SU-DHL-6 (cell line): ENCODE results near the gene GPR176.

Source experiments
- H2AFZ ChIP-seq: fragments of 200-600 bp; sonication (generic); 2 replicates; pipeline ENCODE4 v1.6.1; 2014; ENCODE audit warnings: low read depth, mild to moderate bottlenecking, moderate library complexity, mixed read lengths, antibody characterized with exemption, low read length; ENCODE audit not compliant: severe bottlenecking
- H3F3A ChIP-seq: fragments of 200-600 bp; shearing (Covaris generic); 2 replicates; pipeline ENCODE4 v1.6.0; 2016; ENCODE audit warnings: antibody characterized with exemption, mild to moderate bottlenecking; ENCODE audit not compliant: insufficient read depth
- H3K27ac ChIP-seq: fragments of 200-600 bp; sonication (generic); 2 replicates; pipeline ENCODE4 v1.5.1; 2016; ENCODE audit warnings: low read depth, mild to moderate bottlenecking, low read length, moderate library complexity, mixed read lengths
- H3K27me3 ChIP-seq: fragments of 200-600 bp; sonication (generic), shearing (Covaris generic); 2 replicates; pipeline ENCODE4 v1.6.0; 2014; ENCODE audit warnings: mild to moderate bottlenecking, low read length
- H3K36me3 ChIP-seq: fragments of 200-600 bp; sonication (generic); 2 replicates; pipeline ENCODE4 v1.6.1; 2014; ENCODE audit warnings: mild to moderate bottlenecking, low read length, mixed read lengths
- H3K4me2 ChIP-seq: fragments of 300-600, 200-600 bp; shearing (Covaris generic), sonication (generic); 2 replicates; pipeline ENCODE4 v1.6.0; 2014; ENCODE audit warnings: low read length, low read depth, mild to moderate bottlenecking; ENCODE audit not compliant: poor library complexity, severe bottlenecking
- H3K4me3 ChIP-seq: fragments of 200-600 bp; sonication (generic); 2 replicates; pipeline ENCODE4 v1.5.1; 2014; ENCODE audit warnings: antibody characterized with exemption, low read length, mild to moderate bottlenecking, mixed read lengths; ENCODE audit not compliant: insufficient read depth, poor library complexity, severe bottlenecking
- H3K79me2 ChIP-seq: fragments of 200-600 bp; sonication (generic); 2 replicates; pipeline ENCODE4 v1.6.1; 2014; ENCODE audit warnings: mild to moderate bottlenecking, low read length, moderate library complexity; ENCODE audit not compliant: insufficient read depth
- H3K9ac ChIP-seq: fragments of 200-600 bp; sonication (generic); 2 replicates; pipeline ENCODE4 v1.7.0; 2014; ENCODE audit warnings: mild to moderate bottlenecking, low read length
- H3K9me2 ChIP-seq: fragments of 200-600 bp; sonication (generic); replicated peaks from 2 replicates; pipeline ENCODE4 v1.6.1; 2014; ENCODE audit warnings: low read length; ENCODE audit not compliant: insufficient read depth
- H3K9me3 ChIP-seq: fragments of 200-600 bp; sonication (generic); 2 replicates; pipeline ENCODE4 v1.6.1; 2014; ENCODE audit warnings: low read length, mixed read lengths; ENCODE audit not compliant: insufficient read depth
- H4K20me1 ChIP-seq: fragments of 200-600 bp; sonication (generic); 2 replicates; pipeline ENCODE4 v1.6.1; 2014; ENCODE audit warnings: low read depth, mild to moderate bottlenecking, antibody characterized with exemption, low read length, moderate library complexity, mixed read lengths
- CTCF ChIP-seq: fragments of 200-600 bp; sonication (generic); IDR thresholded peaks from one replicate; pipeline ENCODE4 v1.5.1; 2017; ENCODE audit warnings: antibody characterized with exemption, mild to moderate bottlenecking, low read length, moderate library complexity; ENCODE audit not compliant: insufficient read depth, poor library complexity, severe bottlenecking
- EZH2phosphoT487 ChIP-seq: fragments of 200-600 bp; sonication (generic), shearing (Covaris generic); conservative IDR thresholded peaks from 2 replicates; pipeline ENCODE4 v1.6.1; 2018; ENCODE audit warnings: mild to moderate bottlenecking, antibody characterized with exemption, low read length, moderate library complexity, mixed read lengths

The GPR176 gene

GRCh38 chr15:39888809-39889208, 31.3 kb downstream of the GPR176 start:
- H2AFZ ChIP-seq, result no peak overlapping the region
- H4K20me1 ChIP-seq, result no peaks in the 10 kb centered on the region
- H3K36me3 ChIP-seq, result no peaks in the 10 kb centered on the region
- no peaks in the 10 kb centered on the region for H3K9me3 ChIP-seq
- H3K27ac ChIP-seq, result no peak overlapping the region
- no peak overlapping the region for H3K4me3 ChIP-seq
- TF ChIP-seq EZH2phosphoT487 (no peak), CTCF (no peak)
- H3K9me2 ChIP-seq, result no peaks in the 10 kb centered on the region
- no peak overlapping the region for H3K9ac ChIP-seq
- H3K4me2 ChIP-seq, result no peak overlapping the region
- H3K79me2 ChIP-seq, result no peaks in the 10 kb centered on the region
- no peaks in the 10 kb centered on the region for H3F3A ChIP-seq
- H3K27me3 ChIP-seq, result no peaks in the 10 kb centered on the region

- no peaks in the 10 kb centered on the region for H3K9me3 ChIP-seq
- no peak overlapping the region for H3K27ac ChIP-seq
- H3K4me2 ChIP-seq, result no peak overlapping the region
- H3K9me2 ChIP-seq, result no peaks in the 10 kb centered on the region
- H4K20me1 ChIP-seq, result no peaks in the 10 kb centered on the region
- H3K9ac ChIP-seq, result no peak overlapping the region
- no peaks in the 10 kb centered on the region for H3K79me2 ChIP-seq
- no peak for TF ChIP-seq CTCF
- no peak for TF ChIP-seq EZH2phosphoT487
- H3F3A ChIP-seq, result no peaks in the 10 kb centered on the region
- no peak overlapping the region for H3K4me3 ChIP-seq
- H3K36me3 ChIP-seq, result no peaks in the 10 kb centered on the region
- no peaks in the 10 kb centered on the region for H3K27me3 ChIP-seq
- no peak overlapping the region for H2AFZ ChIP-seq
Observed at GRCh38 chr15:39888243-39888642, 31.8 kb downstream of the GPR176 start.

- H3K36me3 ChIP-seq, result no peaks in the 10 kb centered on the region
- no peak overlapping the region for H3K4me3 ChIP-seq
- H3K79me2 ChIP-seq, result no peaks in the 10 kb centered on the region
- H3K27me3 ChIP-seq, result no peaks in the 10 kb centered on the region
- no peaks in the 10 kb centered on the region for H3F3A ChIP-seq
- no peak overlapping the region for H2AFZ ChIP-seq
- H3K27ac ChIP-seq, result no peak overlapping the region
- H3K4me2 ChIP-seq, result no peak overlapping the region
- H4K20me1 ChIP-seq, result no peaks in the 10 kb centered on the region
- no peaks in the 10 kb centered on the region for H3K9me3 ChIP-seq
- H3K9ac ChIP-seq, result no peak overlapping the region
- TF ChIP-seq CTCF, result no peak
- H3K9me2 ChIP-seq, result no peaks in the 10 kb centered on the region
Observed at GRCh38 chr15:39887832-39888231, 32.2 kb downstream of the GPR176 start.

- no peak overlapping the region for H3K4me3 ChIP-seq
- no peaks in the 10 kb centered on the region for H3K36me3 ChIP-seq
- no peak overlapping the region for H3K9ac ChIP-seq
- H4K20me1 ChIP-seq, result no peaks in the 10 kb centered on the region
- no peaks in the 10 kb centered on the region for H3K9me2 ChIP-seq
- H3F3A ChIP-seq, result no peaks in the 10 kb centered on the region
- H2AFZ ChIP-seq, result no peak overlapping the region
- H3K79me2 ChIP-seq, result no peaks in the 10 kb centered on the region
- no peak overlapping the region for H3K4me2 ChIP-seq
- no peaks in the 10 kb centered on the region for H3K9me3 ChIP-seq
- H3K27me3 ChIP-seq, result no peaks in the 10 kb centered on the region
- no peak overlapping the region for H3K27ac ChIP-seq
- no peak for TF ChIP-seq EZH2phosphoT487
- no peak for TF ChIP-seq CTCF
Observed at GRCh38 chr15:39887211-39887610, 32.9 kb downstream of the GPR176 start.
